GM23248 (cell line): ENCODE results near the gene PUM1.

Source experiments
- EZH2 ChIP-seq: fragments of 200-600 bp; sonication (generic); IDR thresholded peaks from 2 replicates; pipeline ENCODE4 v1.6.1; 2018; ENCODE audit warnings: antibody characterized with exemption, mild to moderate bottlenecking; ENCODE audit not compliant: insufficient read depth, poor library complexity, severe bottlenecking
- EZH2phosphoT487 ChIP-seq: fragments of 200-600 bp; sonication (generic); IDR thresholded peaks from 2 replicates; pipeline ENCODE4 v1.6.1; 2018; ENCODE audit warnings: antibody characterized with exemption, moderate library complexity, mild to moderate bottlenecking, low read depth; ENCODE audit not compliant: insufficient read depth

DNA sequence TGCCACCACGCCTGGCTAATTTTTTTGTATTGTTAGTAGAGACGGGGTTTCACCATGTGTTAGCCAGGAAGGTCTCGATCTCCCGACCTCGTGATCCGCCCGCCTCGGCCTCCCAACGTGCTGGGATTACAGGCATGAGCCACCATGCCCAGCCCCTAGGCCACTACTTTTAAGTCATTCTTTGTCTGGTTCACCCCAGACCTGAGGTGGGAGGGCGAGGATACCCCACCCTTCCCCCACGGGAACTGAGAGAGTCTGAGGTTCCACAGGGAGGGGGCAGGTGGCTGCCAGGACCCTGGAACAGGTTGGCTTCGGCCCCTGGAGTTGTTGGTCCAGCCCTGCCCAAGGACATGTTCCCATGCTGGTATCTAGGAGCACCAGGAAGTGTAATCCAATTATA lies 149.2 kb downstream of the PUM1 start:
- TF ChIP-seq EZH2 (no peak), EZH2phosphoT487 (no peak)
